Measurements from ENCODE around the gene CDKN2A.

GRCh38 chr9:21969011-21969940 is 24.9 kb downstream of the CDKN2A start:
- TF ChIP-seq, protein P1, sequence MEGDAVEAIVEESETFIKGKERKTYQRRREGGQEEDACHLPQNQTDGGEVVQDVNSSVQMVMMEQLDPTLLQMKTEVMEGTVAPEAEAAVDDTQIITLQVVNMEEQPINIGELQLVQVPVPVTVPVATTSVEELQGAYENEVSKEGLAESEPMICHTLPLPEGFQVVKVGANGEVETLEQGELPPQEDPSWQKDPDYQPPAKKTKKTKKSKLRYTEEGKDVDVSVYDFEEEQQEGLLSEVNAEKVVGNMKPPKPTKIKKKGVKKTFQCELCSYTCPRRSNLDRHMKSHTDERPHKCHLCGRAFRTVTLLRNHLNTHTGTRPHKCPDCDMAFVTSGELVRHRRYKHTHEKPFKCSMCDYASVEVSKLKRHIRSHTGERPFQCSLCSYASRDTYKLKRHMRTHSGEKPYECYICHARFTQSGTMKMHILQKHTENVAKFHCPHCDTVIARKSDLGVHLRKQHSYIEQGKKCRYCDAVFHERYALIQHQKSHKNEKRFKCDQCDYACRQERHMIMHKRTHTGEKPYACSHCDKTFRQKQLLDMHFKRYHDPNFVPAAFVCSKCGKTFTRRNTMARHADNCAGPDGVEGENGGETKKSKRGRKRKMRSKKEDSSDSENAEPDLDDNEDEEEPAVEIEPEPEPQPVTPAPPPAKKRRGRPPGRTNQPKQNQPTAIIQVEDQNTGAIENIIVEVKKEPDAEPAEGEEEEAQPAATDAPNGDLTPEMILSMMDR (IDR thresholded peaks at IDR 0.05): no peak
- TF ChIP-seq EZH2 (IDR thresholded peaks at IDR 0.05; ENCODE audit: borderline replicate concordance, insufficient read depth, low read depth, low read length, poor library complexity, severe bottlenecking): no peak
